Putamen (tissue), 1 donor: Measurements from ENCODE around the gene PSMB8.
"Not testable (repeated sequence)": the region's sequence is repeated elsewhere in the genome, so short reads cannot be mapped to it uniquely, and the experiment has no call there.

ENCODE experiments used
- DNase-seq: peaks from one replicate; pipeline ENCODE4 v3.0.0-alpha.2; 2016; ENCODE audit warnings: low spot score

Gene PSMB8

DNA sequence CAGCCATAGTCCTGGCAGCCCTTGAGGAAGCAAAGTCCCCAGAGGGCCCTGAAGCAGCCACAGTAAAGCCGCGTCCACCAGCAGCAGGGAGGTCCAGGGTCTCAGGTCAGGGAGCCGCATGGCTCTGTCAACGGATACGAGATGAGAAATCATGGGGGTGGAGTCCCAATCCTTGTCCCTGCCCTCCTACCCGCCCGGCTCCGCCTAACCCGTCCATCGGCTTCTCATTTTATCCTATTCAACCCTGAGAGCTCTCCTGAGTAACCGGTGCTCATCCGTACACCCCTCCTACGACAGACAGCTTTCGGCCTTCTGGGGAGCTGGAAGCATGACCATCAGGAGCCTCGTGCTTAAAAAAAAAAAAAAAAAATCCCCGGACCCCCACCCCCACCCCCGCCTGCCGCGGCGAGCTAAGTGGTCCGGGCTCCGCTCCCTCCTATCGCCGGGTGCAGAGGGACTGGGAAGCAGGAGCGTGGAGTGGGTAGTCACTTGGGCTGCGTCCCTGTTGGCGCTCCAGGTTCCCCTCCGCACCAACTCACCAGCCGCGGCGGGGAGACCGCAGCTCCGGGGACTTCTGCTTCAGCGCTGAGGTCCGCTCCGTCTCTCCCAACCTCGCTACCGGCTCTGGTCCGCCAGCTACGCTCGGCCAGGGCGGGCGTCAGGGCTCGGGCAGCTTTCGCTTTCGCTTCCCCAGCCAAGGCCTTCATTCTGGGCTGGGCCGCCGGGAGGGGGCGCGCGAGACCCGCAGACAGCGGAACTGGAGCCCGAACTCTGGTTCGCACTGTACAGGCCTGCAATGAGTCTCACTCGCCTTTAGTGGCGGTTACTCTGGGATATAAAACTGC lies 5.5 kb downstream of the PSMB8 start, which contains the start of gene TAP2:
TSS of gene TAP2 (minus strand) at position 626 of the 845 bp plus-strand sequence. CDS start at position 120, 506 bp downstream.
- DNase-seq, result peak; percentile 91

DNA sequence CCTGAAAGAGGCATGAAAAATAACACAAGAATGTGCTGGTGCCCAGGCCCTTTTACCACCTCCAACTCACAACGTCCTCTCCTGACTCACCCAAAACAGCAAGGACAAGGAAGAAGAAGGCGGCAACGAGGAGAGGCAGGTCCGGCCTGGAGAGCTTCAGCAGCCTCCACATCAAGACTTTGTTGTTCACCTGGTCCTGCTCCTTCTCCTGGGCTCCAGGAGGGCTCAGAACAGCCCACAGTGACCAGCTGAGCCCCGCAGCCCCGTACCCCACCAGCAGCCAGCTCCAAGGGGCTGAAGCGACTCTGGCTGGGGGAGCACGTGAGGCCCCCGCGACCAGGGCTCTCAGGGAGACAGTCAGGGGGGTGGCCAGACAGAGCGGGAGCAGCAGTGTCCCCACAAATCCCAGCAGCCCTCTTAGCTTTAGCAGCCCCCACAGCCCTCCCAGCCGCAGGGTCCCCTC lies 6.2 kb downstream of the PSMB8 start:
- DNase-seq, result no peak

DNA sequence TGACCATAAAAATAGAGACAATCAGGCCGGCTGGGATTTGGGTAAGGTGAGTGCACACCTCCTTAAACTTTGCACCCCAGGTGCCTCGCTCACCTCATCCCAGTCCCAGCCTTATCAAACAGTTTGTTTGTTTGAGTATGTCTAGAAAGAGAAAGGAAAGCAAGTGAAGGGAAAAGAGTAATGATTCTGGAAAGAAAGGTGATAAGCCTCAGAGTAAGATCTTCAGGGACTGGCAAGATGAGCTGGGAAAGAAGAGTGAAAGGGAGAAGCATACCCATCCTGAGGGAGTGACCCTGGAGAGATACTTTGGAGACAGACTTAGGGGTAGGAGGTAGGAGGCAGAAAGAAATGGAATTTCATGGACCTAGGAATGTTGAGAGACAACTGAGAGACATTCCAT lies 7.0 kb downstream of the PSMB8 start:
- no peak for DNase-seq

DNA sequence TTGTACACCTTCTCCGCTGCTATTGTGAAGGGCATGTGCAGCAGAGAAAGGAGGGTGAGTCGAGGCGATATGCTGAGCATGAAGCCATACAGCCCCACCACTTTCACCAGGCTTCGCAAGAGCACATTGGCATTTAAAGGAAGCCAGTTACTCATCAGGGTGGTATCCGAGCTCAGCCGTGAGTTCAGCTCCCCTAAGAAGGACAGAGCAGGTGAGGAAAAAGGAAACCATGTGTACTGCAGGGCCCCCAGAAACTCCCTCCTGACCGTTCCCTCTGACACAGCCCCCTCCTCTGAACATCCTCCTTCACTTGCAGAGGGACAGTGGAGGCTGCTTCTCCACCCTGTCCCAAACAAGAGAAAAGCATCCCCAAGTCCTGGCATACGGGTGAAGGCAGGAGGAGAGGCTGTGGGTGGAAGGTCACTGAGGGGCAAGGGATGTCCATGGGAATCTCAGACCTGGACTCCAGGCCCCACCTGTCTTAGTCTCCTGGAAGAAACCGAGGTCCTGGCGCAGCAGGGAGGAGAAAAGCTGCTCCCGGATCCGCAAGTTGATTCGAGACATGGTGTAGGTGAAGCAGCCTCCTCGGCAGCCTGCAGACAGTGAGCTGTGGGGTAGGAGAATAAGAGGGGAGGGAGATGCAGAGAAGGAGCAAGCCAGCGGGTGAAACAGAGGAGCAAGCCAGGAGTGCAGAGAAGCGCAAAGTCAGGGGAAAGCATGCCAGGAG lies 8.5 kb downstream of the PSMB8 start:
- no peak for DNase-seq

DNA sequence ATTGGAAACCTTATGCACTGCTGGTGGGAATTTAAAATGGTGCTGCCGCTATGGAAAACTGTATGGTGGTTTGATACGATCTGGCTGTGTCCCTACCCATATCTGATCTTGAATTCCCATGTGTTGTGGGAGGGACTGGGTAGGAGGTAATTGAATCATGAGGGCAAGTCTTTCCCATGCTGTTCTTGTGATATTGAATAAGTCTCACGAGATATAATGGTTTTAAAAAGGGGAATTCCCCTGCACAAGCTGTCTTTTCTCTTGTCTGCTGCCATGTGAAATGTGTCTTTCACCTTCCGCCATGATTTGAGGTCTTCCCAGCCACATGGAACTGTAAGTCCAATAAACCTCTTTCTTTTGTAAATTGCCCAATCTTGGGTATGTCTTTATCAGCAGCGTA lies 10.2 kb downstream of the PSMB8 start:
- no peak for DNase-seq

DNA sequence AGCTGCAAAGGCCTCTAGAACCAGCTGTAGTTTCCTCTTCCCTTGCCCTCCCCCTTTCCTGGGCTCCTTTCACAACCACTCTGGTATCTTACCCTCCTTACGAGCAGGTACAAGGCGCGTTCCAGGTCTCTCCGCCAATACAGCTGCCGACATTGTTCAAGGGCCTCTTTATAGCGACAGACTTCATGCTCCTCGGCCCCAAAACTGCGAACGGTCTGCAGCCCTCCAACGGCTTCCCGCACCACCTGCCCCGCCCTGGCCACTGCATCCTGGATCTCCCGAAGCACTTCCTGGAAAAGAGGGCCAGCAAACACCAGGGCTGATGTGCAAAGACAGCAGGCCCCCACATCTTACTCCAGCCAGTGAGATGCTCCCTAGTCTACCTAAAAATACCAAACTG lies 11.3 kb downstream of the PSMB8 start:
- no peak for DNase-seq

DNA sequence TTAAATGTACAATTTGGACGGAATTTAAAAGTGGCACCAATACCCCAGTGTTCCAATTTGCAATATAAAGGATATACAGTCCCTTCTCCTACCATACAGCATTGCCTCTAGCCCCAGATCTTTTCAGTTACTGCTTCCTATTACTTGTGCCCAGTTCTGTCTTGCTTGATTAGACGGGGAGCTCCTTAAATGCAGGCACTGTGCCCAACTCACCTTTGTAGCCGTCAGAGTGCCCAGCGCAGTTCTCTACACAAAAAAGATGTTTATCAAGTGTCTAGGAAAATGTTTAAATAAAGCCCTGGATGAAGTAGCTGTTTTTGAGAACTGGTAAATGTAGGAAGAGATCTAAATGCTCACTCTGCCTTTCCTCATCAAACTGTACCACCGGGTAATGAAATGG lies 12.9 kb downstream of the PSMB8 start:
- DNase-seq, result no peak

DNA sequence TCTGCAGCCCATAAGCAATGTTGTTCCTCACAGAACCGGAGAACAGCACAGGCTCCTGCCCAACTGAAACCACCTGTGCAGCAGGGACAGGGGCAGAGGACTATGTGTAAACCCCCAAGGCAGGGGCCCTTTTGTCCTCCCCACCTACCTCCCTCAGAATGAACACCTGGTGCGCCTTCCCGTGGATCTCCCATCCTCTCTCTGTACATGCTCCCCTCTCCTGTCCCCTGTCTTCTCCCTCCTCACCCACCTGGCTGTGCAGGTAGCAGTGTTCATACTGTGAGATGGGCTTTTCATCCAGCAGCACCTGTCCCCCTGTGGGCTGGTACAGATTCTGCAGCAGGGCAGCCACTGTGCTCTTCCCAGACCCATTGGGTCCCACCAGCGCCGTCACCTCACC lies 13.8 kb downstream of the PSMB8 start:
- DNase-seq, result no peak

DNA sequence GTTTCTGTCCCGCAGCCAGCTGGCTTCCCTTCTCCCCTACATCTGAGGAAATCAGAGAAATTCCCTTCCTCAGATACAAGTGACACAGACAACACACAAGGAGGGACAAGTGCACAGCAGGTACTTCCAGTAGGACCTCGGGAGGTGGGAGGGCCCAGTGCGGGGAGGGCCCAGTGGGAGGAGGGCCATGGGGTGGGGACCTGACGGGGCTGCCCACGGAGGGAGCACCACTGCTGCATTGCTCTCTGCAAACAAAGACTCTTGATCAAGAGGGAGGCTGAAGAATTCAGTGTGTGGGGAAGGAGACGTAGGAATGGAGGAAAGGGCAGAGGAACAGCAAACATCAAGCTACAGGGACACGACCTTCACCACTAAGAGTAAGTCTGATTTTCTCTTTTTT lies 14.4 kb downstream of the PSMB8 start:
- DNase-seq, result no peak

DNA sequence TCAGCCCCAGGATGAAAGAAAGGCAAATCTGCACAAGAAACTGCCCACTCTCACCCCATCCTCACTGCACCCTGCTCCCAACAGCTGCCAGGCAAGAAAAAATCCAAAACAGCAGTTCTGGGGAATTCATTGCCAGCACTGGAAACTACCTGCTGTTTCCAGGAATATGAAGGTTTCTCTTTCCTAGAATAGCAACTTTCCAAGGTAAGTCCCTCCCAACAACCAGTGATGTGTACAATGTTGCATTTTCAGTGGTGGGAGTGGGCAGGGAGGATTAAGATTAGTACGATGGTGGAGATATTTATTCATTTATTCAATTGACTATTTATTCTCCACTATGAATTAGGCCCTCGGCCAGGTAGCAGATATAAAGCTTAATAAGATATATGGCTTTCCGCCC lies 16.8 kb downstream of the PSMB8 start:
- DNase-seq, result no peak

DNA sequence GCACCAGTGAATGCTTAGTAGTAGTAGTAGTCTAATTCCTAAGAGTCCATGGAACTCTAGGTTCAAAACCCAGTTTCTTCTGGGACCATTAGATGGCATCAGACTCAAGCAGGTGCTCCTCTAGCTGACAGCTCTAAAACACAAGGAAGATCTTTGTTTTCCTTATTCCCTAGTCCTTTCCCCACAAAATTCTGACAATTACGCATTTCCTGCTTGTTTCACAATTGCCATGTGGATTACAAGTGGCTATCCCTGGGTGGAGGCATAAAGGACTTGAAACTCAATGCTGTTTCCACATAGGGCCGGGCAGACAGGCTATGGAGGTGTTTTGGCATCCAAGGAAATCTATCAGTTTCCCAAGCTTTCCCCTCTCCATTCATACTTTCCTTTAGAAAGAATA lies 17.9 kb downstream of the PSMB8 start:
- peak; percentile 19 for DNase-seq

DNA sequence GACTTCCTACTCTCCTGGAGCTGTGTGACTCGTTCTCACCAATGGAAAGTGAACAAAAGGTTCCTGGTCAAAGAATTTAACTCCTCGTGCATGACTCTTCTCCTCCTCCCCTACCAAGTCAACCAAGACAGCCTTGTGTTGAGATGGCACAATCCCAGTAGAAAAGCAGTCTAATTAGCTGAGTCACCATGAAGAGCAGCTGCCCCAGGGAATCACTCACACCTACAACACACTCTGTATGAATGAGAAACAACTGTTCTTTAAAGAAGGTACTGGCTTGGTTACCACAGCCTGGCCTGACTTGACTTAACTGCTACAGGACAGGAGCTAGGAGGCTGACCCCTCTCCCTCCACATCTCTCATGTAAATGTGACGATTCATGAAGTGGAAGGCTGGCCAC lies 24.1 kb downstream of the PSMB8 start:
- no peak for DNase-seq

DNA sequence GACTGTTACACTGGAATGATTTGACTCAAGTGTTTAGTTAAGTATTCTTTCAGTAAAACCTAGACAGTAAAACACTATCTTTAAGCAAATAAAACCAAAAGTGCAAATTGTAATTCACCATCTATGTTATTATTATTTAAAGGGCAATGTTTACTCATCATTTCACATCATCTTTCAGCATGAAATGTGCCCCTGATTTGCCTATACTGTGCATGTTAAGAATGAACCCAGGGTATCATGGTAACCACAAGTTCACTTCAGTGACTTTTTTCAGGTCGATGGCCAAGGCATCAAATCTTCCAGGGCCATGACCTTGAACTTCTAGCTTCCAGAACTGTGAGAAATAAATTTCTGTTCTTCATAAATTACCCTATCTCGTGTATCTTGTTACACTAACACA lies 25.0 kb downstream of the PSMB8 start:
- no peak for DNase-seq

DNA sequence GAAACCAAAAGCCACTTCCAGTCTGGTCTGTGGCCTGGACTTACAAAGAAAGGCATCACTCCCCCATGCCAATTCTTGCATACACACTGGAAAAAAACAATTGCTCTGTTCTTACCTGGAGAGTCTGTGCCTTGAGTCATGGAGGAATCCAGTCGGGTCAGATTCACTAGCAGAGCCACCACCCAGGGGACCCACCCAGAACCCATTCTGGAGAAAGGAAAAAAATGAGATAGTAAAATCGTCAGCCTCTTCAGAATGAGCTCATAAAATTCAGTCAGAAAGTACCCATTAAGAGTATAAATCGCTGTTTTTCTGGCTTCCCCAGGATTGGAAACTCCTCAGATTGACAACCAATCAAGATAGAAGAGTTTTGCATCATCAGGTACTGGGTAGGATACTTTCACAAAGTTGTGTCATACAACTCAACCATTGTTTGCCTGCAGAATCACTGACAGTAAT lies 27.1 kb downstream of the PSMB8 start, which contains the start of gene HLA-DOB:
TSS of gene HLA-DOB (minus strand) at position 257 of the 459 bp plus-strand sequence. CDS start at position 206, 51 bp downstream.
- DNase-seq, result no peak

DNA sequence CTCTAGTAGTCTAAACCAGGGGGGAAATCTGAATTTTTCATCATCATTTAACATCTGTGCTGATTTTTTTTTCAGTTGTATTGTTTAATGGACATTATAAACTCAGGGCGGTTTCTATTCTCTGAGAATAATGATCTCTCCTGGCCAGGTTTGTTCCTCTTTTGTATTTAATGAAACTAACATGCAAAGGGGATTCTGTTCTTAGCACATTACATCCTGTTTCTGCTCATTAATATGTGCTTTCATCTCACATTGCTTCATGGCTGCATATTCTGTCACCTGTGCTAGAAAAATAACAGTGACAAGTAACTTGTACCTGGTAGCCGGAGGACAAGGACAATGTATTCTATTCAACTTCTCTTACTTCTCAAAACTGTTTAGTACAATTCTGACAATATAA lies 27.9 kb downstream of the PSMB8 start:
- no peak for DNase-seq

DNA sequence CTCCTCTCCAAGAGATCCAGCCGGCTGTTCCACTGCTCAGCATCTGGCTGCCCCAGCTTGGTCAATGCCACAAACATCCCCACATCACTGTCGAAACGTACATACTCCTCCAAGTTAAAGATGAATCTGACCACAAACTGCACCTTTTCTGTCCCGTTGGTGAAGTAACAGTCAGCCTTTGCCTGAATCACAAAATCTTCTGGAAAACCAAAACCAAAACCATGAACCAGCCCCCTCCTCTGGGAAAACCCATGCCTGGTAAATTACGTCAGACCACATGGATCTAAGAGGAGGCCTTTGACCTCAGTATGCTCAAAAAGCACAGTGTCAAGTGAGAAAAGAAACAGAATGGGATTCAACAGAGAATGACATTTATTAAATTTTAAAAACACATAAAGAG lies 28.7 kb downstream of the PSMB8 start:
- DNase-seq, result no peak

DNA sequence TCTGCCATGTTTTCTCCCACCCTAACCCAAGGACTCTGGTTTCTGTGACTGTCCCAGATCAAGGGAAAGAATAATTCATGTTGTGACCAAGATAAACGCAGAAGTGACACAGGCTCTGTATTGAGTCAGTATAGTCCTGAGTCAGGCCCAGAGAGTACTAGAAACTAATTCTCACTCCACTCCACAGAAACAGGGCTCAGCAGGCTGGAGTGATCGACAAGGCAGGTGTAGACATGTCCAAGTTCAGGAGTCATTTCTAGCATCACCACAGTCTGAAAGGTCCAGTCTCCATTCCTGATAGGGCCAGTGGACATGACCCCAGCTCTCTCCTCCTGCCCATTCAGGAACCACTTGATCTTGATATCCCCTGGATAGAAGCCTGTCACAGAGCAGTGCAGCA lies 29.7 kb downstream of the PSMB8 start:
- DNase-seq, result no peak

DNA sequence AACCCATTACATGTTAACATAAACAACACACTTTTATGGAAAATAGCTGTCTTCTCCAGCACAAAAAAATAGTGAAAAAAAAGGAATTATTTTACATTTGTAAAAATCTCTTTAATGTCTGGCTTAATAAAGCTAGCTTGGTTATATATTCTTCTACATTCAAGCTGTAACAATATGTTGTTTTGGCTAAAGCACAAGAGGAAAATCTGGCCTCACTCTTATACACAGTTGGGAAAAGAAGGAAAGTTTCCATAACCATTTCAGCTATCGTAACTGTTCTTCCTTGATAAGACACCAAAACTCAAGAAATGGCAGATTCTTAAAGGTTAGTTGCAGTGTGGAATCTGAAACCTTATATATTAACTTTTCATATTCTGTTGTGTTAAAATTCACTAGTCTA lies 34.7 kb downstream of the PSMB8 start:
- no peak for DNase-seq

DNA sequence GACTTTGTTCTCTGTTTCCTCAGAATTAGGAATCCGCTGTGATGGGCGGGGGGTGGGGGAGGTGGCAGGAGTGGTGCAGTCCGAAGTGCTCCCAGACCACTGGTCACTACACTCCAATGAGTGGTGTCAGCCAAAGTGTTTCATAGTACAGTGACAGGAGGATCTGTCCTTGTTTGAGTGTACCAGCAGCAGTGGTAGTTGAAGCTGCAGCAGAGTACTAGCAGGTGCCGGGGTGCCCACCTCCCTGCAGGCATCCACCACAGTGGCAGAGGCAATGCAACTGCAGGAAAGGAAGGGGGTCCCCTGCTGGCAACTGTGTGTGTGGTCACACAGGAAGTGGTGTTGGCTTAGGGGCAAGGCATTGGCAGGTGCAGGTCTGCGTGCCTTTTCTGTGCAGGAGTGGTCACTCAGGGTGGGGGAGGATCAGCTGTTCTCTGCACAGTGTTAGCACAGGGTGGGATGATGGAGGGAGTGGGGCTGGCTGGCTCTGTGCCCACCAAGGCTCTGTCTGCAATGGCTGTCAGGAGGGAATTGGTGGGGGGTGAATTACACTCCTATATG lies 36.7 kb downstream of the PSMB8 start:
- no peak for DNase-seq

DNA sequence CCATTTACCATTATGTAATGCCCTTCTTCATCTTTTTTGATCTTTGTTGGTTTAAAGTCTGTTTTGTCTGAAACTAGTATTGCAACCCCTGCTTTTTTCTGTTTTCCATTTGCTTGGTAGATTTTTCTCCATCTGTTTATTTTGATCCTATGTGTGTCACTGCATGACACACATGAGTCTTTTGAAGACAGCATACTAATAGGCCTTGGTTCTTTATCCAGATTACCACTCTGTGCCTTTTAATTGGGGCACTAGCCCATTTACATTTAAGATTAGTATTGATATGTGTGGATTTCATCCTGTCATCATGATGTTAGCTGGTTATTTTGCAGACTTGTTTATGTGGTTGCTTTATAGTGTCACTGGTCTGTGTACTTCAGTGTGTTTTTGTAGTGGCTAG lies 38.4 kb downstream of the PSMB8 start:
- not testable (repeated sequence) for DNase-seq

DNA sequence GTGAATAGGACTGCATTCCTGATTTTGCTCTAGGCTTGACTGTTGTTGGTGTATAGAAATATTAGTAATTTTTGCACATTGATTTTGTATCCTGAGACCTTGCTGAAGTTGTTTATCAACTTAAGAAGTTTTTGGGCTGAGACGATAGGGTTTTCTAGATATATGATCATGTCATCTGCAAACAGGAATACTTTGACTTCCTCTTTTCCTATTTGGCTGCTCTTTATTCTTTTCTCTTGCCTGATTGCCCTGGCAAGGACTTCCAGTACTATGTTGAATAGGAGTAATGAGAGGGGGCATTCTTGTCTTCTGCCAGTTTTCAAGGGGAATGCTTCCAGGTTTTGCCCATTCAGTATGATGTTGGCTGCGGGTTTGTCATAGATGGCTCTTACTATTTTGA lies 40.4 kb downstream of the PSMB8 start:
- DNase-seq, result no peak

DNA sequence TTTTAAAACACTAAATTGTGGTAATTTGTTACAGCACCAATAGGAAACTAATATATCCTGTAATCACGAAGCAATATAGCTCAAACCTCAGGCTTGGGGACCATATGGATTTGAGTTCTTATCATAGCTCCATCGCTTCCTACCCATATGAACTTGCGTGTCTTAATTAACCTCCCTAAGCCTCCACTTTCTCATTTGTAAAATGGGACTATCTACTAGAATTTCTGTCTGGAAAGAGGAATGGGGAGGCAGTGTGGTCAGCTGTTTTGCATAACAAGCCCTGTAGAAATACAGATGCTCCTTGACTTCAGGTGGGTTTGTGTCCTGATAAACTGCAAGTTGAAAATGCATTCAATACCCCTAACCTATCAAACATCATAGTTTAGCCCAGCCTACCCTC lies 44.1 kb downstream of the PSMB8 start:
- DNase-seq, result no peak

DNA sequence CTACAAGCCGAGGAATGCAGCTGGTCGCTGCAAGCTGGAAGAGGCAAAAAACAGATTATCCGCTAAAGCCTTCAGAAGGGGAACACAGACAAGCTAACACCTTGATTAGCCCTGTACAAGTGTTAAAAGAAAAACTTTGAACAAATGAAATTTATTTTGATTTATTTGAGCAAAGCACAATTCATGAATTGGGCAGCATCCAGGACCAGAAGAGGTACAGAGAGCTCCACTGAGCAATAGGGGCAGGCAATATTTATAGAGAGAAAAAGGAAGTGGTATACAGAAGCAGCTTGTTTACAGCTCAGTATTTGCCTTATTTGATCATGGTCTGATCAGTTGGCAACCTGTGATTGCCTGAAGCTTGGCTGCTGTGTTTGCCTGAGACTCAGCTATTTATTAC lies 44.7 kb downstream of the PSMB8 start:
- no peak for DNase-seq
